HG03139 (cell line): ENCODE measurements around the gene SLC7A6.
"Not testable (repeated sequence)": the region's sequence is repeated elsewhere in the genome, so short reads cannot be mapped to it uniquely, and the experiment has no call there.

Source experiments
- ATAC-seq: cut with Tn5 transposase; IDR thresholded peaks from one replicate; pipeline ENCODE4 v1.9.1; 2021; ENCODE audit not compliant: unreplicated experiment

SLC7A6 gene

GRCh38 chr16:68281368-68282063 lies 17.2 kb downstream of the SLC7A6 start:
- ATAC-seq, result no peak

GRCh38 chr16:68282064-68282452 lies 17.7 kb downstream of the SLC7A6 start:
- no peak for ATAC-seq

- ATAC-seq, result no peak
Observed at GRCh38 chr16:68283346-68283745, 19.0 kb downstream of the SLC7A6 start.

GRCh38 chr16:68283801-68284598 lies 19.7 kb downstream of the SLC7A6 start:
- ATAC-seq, result no peak

- peak; percentile 43 for ATAC-seq
Observed at GRCh38 chr16:68284847-68285246, 20.5 kb downstream of the SLC7A6 start.

GRCh38 chr16:68285683-68286082 lies 21.4 kb downstream of the SLC7A6 start:
- no peak for ATAC-seq

- ATAC-seq, result no peak
Observed at GRCh38 chr16:68286153-68287074, 22.1 kb downstream of the SLC7A6 start.

GRCh38 chr16:68287276-68288251 lies 23.2 kb downstream of the SLC7A6 start:
- ATAC-seq, result no peak

GRCh38 chr16:68288252-68288650 lies 23.9 kb downstream of the SLC7A6 start:
- no peak for ATAC-seq

- not testable (repeated sequence) for ATAC-seq
Observed at GRCh38 chr16:68288796-68289195, 24.5 kb downstream of the SLC7A6 start.

GRCh38 chr16:68289202-68289601 lies 24.9 kb downstream of the SLC7A6 start:
- ATAC-seq, result no peak

GRCh38 chr16:68289621-68290329 lies 25.4 kb downstream of the SLC7A6 start:
- ATAC-seq, result peak; percentile 68

GRCh38 chr16:68290450-68290849 lies 26.1 kb downstream of the SLC7A6 start:
- no peak for ATAC-seq

- ATAC-seq, result no peak
Observed at GRCh38 chr16:68291227-68291626, 26.9 kb downstream of the SLC7A6 start.

GRCh38 chr16:68292425-68292824 lies 28.1 kb downstream of the SLC7A6 start:
- ATAC-seq, result no peak

- no peak for ATAC-seq
Observed at GRCh38 chr16:68296291-68296690, 32.0 kb downstream of the SLC7A6 start.

GRCh38 chr16:68296693-68297092 lies 32.4 kb downstream of the SLC7A6 start:
- no peak for ATAC-seq

- no peak for ATAC-seq
Observed at GRCh38 chr16:68297908-68298307, 33.6 kb downstream of the SLC7A6 start.

- no peak for ATAC-seq
Observed at GRCh38 chr16:68298312-68298711, 34.0 kb downstream of the SLC7A6 start.
